AG04449 (cell line): ENCODE data around the gene UBE2D3.
"Not testable (repeated sequence)": the region's sequence is repeated elsewhere in the genome, so short reads cannot be mapped to it uniquely, and the experiment has no call there.

Experiments
- CTCF ChIA-PET: fragments of 350-600 bp; formaldehyde crosslinking; extraction: SDS; loops from one replicate; lab custom pipeline; 2021; ENCODE audit warnings: antibody characterized with exemption; lab: Yijun Ruan, JAX
- POLR2A ChIA-PET: fragments of 400-600, 350-600 bp; formaldehyde crosslinking; extraction: SDS; loops from one replicate; lab custom pipeline; 2020; ENCODE audit warnings: antibody characterized with exemption, inconsistent platforms; lab: Yijun Ruan, JAX
- DNase-seq: peaks from one replicate; pipeline ENCODE4 v3.0.0-alpha.2; 2010; ENCODE audit warnings: low read depth, low spot score
- H3K4me3 ChIP-seq: 2 replicates; pipeline ENCODE4 v1.5.1; 2011; ENCODE audit warnings: low read depth, mild to moderate bottlenecking, control low read depth, low read length
- TF ChIP-seq, protein P1 (sequence below): IDR thresholded peaks from one replicate; pipeline ENCODE4 v1.5.1; 2011; ENCODE audit warnings: mild to moderate bottlenecking, moderate library complexity, low read length, control low read depth, inconsistent platforms; ENCODE audit not compliant: insufficient read depth; ENCODE audit errors: missing control alignments

The UBE2D3 gene

GRCh38 chr4:102819588-102820365 lies 7.6 kb downstream of the UBE2D3 start:
- TF ChIP-seq, protein P1, sequence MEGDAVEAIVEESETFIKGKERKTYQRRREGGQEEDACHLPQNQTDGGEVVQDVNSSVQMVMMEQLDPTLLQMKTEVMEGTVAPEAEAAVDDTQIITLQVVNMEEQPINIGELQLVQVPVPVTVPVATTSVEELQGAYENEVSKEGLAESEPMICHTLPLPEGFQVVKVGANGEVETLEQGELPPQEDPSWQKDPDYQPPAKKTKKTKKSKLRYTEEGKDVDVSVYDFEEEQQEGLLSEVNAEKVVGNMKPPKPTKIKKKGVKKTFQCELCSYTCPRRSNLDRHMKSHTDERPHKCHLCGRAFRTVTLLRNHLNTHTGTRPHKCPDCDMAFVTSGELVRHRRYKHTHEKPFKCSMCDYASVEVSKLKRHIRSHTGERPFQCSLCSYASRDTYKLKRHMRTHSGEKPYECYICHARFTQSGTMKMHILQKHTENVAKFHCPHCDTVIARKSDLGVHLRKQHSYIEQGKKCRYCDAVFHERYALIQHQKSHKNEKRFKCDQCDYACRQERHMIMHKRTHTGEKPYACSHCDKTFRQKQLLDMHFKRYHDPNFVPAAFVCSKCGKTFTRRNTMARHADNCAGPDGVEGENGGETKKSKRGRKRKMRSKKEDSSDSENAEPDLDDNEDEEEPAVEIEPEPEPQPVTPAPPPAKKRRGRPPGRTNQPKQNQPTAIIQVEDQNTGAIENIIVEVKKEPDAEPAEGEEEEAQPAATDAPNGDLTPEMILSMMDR = no peak
- H3K4me3 ChIP-seq = no peak overlapping the region
- CTCF ChIA-PET = no interaction called here
- POLR2A ChIA-PET = interaction anchor here (0.6 to 2.0 kb wide), 2 partner anchors 8 to 12 kb away, joined by 5 to 6 read pairs; no protein-coding TSS in a partner anchor
- no peak for DNase-seq

DNA sequence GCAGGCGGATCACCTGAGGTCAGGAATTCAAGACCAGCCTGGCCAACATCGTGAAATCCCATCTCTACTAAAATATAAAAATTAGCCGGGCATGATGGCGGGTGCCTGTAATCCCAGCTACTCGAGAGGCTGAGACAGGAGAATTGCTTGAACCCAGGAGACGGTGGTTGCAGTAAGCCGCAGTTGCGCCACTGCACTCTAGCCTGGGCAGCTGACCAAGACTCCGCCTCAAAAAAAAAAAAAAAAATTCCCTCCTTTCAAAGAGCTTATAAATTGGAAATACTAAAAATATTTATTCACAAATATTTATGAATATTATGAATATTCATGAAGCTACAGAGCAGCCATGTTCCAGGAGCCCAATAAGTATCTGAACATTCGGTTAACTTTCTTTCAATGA lies 8.3 kb downstream of the UBE2D3 start:
- DNase-seq, CTCF ChIA-PET, H3K4me3 ChIP-seq: not testable (repeated sequence)
- POLR2A ChIA-PET = interaction anchor here (0.6 to 2.0 kb wide), 2 partner anchors 9 to 11 kb away, joined by 5 to 6 read pairs; no protein-coding TSS in a partner anchor

DNA sequence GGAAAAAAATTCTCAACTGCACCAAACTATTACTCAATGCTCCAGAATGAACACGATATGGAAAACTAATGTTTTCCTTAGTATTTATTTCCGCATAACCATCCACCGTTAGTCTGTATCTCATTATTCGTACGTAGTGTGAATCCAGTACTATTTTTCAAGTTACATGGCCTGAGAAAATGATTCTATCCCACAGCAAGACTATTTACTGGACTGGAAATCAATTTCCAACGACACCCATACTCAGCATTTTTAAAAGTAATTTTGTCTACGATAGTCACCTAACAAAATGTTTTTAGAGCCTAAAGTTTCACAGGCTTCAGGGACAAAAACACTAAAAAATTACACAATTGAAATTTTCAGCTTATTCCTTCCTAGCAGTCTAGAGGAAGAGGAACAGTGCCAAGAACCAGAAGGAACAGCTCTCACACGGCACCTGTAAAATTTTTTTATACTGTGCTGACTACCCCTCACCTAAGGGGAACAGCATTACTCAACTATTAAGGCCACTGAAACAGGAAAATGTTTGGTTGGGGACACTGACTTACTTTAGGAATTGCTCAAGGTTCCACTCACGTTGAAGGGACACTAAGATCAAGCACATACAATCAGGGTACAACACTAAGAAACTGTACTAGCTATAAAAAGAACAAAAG lies 9.6 kb downstream of the UBE2D3 start:
- POLR2A ChIA-PET = interaction anchor here (3.5 kb wide), 1 partner anchor 9 kb away, joined by 54 read pairs; the partner anchor contains the start of gene UBE2D3
- CTCF ChIA-PET = interaction anchor here (3.0 kb wide), 1 partner anchor 9 kb away, joined by 21 read pairs; the partner anchor contains the start of gene UBE2D3
- TF ChIP-seq, protein P1 = no peak
- no peak overlapping the region for H3K4me3 ChIP-seq
- no peak for DNase-seq

GRCh38 chr4:102817021-102817605 lies 10.2 kb downstream of the UBE2D3 start:
- no peak for DNase-seq
- TF ChIP-seq, protein P1 = no peak
- no peak overlapping the region for H3K4me3 ChIP-seq
- ChIA-PET CTCF (interaction anchor here (2.0 to 3.0 kb wide), 2 partner anchors 9 to 197 kb away, joined by 10 to 21 read pairs; partner anchors contain the start of gene UBE2D3), POLR2A (interaction anchor here (1.6 to 3.5 kb wide), 2 partner anchors 10 to 196 kb away, joined by 7 to 54 read pairs; partner anchors contain the start of gene UBE2D3)

DNA sequence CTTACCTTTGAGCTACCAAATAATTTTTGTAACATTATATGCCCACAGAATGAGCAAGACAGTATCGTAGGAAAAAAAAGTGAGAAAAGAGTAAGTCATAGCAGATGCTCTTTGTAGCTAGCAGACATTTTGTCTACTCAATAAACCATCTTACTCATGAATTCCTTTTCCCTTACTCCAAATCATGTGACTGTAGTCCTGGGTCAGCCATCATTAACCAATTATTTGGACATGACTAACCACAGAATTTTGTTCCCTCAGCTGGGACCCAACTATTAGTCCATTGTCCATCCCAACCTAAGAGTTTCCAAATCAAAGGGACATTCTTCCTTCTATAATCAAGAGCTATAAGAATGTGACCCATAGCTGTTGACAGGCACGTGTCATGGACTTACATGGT lies 11.4 kb downstream of the UBE2D3 start:
- ChIA-PET CTCF (interaction anchor here (0.7 to 3.0 kb wide), 4 partner anchors 10 to 216 kb away, joined by 3 to 21 read pairs (median 7); partner anchors contain the start of gene UBE2D3), POLR2A (interaction anchor here (0.6 to 3.5 kb wide), 4 partner anchors 11 to 195 kb away, joined by 4 to 54 read pairs (median 7); partner anchors contain the start of genes MANBA and UBE2D3)
- no peak overlapping the region for H3K4me3 ChIP-seq
- TF ChIP-seq, protein P1 = no peak
- peak; percentile 53 for DNase-seq

- POLR2A ChIA-PET = interaction anchor here (1.0 kb wide), 1 partner anchor 13 kb away, joined by 3 read pairs; no protein-coding TSS in a partner anchor
- CTCF ChIA-PET = interaction anchor here (0.7 to 3.4 kb wide), 3 partner anchors 12 to 22 kb away, joined by 3 to 10 read pairs (median 5); no protein-coding TSS in a partner anchor
- TF ChIP-seq, protein P1 = no peak
- DNase-seq = no peak
- no peak overlapping the region for H3K4me3 ChIP-seq
These were observed 17.7 kb downstream of the UBE2D3 start for GRCh38 chr4:102809691-102810090.
